SK-N-SH treated with all-trans-retinoic acid at 6 μM for 48 hours (cell line): ENCODE data around the gene PHPT1.

ENCODE experiments used
- ATAC-seq: fragments of 200-7000 bp; cut with Tn5 transposase; 3 replicates; pipeline ENCODE4 v1.9.1; 2020; ENCODE audit warnings: mild to moderate bottlenecking, moderate library complexity
- ARNTL ChIP-seq: fragments of 450-650 bp; formaldehyde crosslinking; IDR thresholded peaks from 2 replicates; pipeline ENCODE4 v1.5.0; 2020; ENCODE audit warnings: low read depth, mild to moderate bottlenecking, moderate library complexity, borderline replicate concordance
- CREB5 ChIP-seq: fragments of 250-450 bp; sonication (Bioruptor Pico); IDR thresholded peaks from 2 replicates; pipeline ENCODE4 v1.5.1; 2020; ENCODE audit warnings: low read depth, mild to moderate bottlenecking, moderate library complexity
- CSDC2 ChIP-seq: fragments of 250-450 bp; sonication (Bioruptor Pico); IDR thresholded peaks from 2 replicates; pipeline ENCODE4 v1.5.0; 2020; ENCODE audit warnings: mild to moderate bottlenecking, moderate library complexity
- CSRNP3 ChIP-seq: fragments of 250-450 bp; sonication (Bioruptor Pico); IDR thresholded peaks from 2 replicates; pipeline ENCODE4 v1.5.1; 2021; ENCODE audit warnings: mild to moderate bottlenecking, moderate library complexity
- ESRRG ChIP-seq: fragments of 250-450 bp; sonication (Bioruptor Pico); IDR thresholded peaks from 2 replicates; pipeline ENCODE4 v1.6.1; 2021; ENCODE audit warnings: mild to moderate bottlenecking
- GLIS3 ChIP-seq: fragments of 250-450 bp; sonication (Bioruptor Pico); IDR thresholded peaks from 2 replicates; pipeline ENCODE4 v1.5.0; 2020; ENCODE audit warnings: mild to moderate bottlenecking, moderate library complexity
- ISL1 ChIP-seq: fragments of 250-450 bp; sonication (Bioruptor Pico); IDR thresholded peaks from 2 replicates; pipeline ENCODE4 v2.1.2; 2022; ENCODE audit warnings: mild to moderate bottlenecking, moderate library complexity
- OSR1 ChIP-seq: fragments of 250-450 bp; sonication (Bioruptor Pico); IDR thresholded peaks from 2 replicates; pipeline ENCODE4 v1.8.0; 2022; ENCODE audit warnings: moderate library complexity, mild to moderate bottlenecking, inconsistent platforms
- PPARA ChIP-seq: fragments of 250-450 bp; sonication (Bioruptor Pico); IDR thresholded peaks from 2 replicates; pipeline ENCODE4 v1.5.0; 2020; ENCODE audit warnings: mild to moderate bottlenecking, borderline replicate concordance
- RARB ChIP-seq: fragments of 250-450 bp; sonication (Bioruptor Pico); IDR thresholded peaks from 2 replicates; pipeline ENCODE4 v1.8.0; 2021; ENCODE audit warnings: mild to moderate bottlenecking, moderate library complexity
- SNAI2 ChIP-seq: fragments of 250-450 bp; sonication (Bioruptor Pico); IDR thresholded peaks from 2 replicates; pipeline ENCODE4 v1.5.0; 2020; ENCODE audit warnings: mild to moderate bottlenecking, moderate library complexity
- TCF4 ChIP-seq: fragments of 250-450 bp; sonication (Bioruptor Pico); IDR thresholded peaks from 2 replicates; pipeline ENCODE4 v1.8.0; 2021; ENCODE audit warnings: mild to moderate bottlenecking, moderate library complexity, borderline replicate concordance
- TOX ChIP-seq: fragments of 250-450 bp; sonication (Bioruptor Pico); IDR thresholded peaks from 2 replicates; pipeline ENCODE4 v1.8.0; 2021; ENCODE audit warnings: mild to moderate bottlenecking, moderate library complexity, borderline replicate concordance
- ZC3H10 ChIP-seq: fragments of 250-450 bp; sonication (Bioruptor Pico); IDR thresholded peaks from 2 replicates; pipeline ENCODE4 v1.5.1; 2021; ENCODE audit warnings: mild to moderate bottlenecking, moderate library complexity
- ZFP3 ChIP-seq: fragments of 250-450 bp; sonication (Bioruptor Pico); IDR thresholded peaks from 2 replicates; pipeline ENCODE4 v1.5.0; 2020; ENCODE audit warnings: mild to moderate bottlenecking, moderate library complexity
- ZFP30 ChIP-seq: fragments of 450-650 bp; formaldehyde crosslinking; IDR thresholded peaks from 2 replicates; pipeline ENCODE4 v1.5.0; 2022; ENCODE audit warnings: mild to moderate bottlenecking, moderate library complexity
- ZNF565 ChIP-seq: fragments of 450-650 bp; formaldehyde crosslinking; conservative IDR thresholded peaks from 2 replicates; pipeline ENCODE4 v1.5.0; 2020; ENCODE audit warnings: low read depth, mild to moderate bottlenecking, moderate library complexity
- ZNF70 ChIP-seq: fragments of 450-650 bp; formaldehyde crosslinking; IDR thresholded peaks from 2 replicates; pipeline ENCODE4 v1.5.0; 2020; ENCODE audit warnings: mild to moderate bottlenecking, moderate library complexity
- ZNF8 ChIP-seq: fragments of 450-650 bp; formaldehyde crosslinking; IDR thresholded peaks from 2 replicates; pipeline ENCODE4 v1.5.0; 2020; ENCODE audit warnings: mild to moderate bottlenecking, moderate library complexity
- TF ChIP-seq, protein P1 (sequence below): fragments of 250-450 bp; sonication (Bioruptor Pico); IDR thresholded peaks from 2 replicates; pipeline ENCODE4 v1.8.0; 2021; ENCODE audit warnings: low read depth, mild to moderate bottlenecking, moderate library complexity, borderline replicate concordance
- TF ChIP-seq, protein P2 (sequence below): fragments of 250-450 bp; sonication (Bioruptor Pico); IDR thresholded peaks from 2 replicates; pipeline ENCODE4 v1.8.0; 2020; ENCODE audit warnings: mild to moderate bottlenecking, moderate library complexity, borderline replicate concordance

PHPT1 gene

DNA sequence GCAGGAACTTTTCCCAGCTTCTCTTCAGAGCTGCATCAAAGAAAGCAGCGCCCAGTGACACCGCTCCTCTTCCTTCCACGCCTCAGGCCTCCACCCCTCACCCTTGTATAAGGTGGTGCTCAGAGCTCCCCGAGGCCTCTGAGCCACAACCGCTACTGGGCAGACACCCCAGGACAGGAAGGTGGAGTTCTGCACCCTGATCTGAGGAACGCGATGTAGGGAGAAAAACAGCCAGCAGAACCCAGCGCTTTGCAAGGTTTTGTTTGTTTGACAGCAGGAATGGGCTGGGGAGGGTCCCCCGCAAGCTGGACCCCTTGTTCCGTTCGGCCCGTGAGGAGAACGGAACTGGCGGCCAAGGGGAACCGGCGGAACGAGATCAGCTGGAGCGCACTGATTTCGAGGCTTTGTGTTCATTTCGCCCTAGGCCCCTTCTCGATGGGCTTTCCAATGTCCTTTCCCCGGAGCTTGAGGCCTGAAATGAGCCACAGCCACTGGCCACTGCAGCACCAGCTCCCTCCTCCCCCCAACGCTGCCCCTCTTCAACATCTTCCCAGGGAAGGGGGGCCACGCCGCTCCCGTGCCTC lies 12.8 kb downstream of the PHPT1 start (continued):
- TF ChIP-seq CSRNP3 (CRISPR knock-in tag) (no peak), ZC3H10 (CRISPR knock-in tag) (no peak)

DNA sequence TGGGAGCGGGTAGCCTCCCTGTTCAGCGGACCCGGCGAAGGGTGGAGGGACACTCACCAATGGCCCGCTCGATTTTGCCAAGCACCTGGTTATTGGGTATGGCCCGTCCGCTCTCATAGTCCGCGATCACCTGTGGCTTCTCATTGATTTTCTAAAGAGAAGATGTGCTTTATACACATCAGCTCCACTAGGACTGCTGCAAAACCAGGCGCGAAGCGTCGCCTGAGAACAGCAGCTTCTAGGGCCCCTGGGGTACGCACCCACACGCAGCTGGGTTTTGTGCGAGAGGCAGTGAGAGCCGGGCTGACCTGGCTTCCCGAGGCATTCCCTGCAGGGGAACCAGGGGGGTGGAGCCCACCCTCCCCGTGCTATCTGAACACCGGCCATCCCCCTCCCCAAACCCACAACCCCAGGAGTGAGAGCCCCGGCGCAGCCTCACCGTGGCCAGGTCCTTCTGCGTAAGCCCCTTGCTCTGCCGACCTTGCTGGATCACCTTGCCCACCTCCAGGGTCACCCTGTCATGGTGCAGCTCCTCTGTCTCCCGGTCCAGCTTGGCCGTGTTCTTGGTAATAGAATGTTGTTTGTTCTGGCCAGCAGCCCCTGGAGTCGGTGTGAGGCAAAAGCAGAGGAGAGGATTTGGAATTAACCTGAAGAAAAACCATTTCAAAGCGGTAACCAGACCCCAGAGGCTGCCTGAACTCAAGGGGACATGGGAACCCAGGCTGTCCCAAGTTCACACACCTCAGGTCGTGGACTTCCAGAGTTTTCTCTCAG lies 13.8 kb downstream of the PHPT1 start:
- no peak for ATAC-seq

DNA sequence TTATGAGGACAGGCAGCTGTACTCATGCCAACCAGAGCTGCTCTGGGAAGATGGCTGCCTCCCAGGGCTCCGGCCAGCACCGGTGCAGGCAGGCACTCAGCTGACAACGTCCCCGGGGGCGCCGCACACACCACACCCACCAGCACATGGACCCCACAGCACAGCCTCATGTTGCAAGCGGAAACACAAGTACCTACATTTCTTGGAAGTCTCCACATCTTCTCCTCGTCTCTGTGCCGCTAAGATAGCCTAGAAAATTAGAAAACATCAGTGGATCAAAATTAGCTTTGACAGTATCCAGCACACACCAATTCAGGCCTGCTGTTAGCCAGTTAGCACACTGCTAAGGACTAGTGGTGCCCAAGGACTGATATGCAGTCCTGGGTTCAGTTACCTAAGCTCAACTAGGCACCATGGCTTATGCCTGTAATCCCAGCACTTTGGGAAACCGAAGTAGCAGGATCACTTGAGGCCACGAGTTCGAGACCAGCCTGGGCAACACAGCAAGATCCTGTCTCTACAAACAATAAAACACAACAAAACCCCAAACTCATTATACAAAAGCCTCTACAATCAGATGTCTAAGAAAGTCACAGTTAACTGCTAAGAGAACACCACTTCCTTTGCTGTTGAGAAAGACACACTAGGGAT lies 14.5 kb downstream of the PHPT1 start:
- TF ChIP-seq CREB5: no peak
- TF ChIP-seq, protein P1, sequence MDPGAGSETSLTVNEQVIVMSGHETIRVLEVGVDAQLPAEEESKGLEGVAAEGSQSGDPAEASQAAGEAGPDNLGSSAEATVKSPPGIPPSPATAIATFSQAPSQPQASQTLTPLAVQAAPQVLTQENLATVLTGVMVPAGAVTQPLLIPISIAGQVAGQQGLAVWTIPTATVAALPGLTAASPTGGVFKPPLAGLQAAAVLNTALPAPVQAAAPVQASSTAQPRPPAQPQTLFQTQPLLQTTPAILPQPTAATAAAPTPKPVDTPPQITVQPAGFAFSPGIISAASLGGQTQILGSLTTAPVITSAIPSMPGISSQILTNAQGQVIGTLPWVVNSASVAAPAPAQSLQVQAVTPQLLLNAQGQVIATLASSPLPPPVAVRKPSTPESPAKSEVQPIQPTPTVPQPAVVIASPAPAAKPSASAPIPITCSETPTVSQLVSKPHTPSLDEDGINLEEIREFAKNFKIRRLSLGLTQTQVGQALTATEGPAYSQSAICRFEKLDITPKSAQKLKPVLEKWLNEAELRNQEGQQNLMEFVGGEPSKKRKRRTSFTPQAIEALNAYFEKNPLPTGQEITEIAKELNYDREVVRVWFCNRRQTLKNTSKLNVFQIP (CRISPR knock-in tag): no peak
- no peak for TF ChIP-seq TOX (CRISPR knock-in tag)
- no peak for TF ChIP-seq ZNF70 (CRISPR knock-in tag)
- no peak for TF ChIP-seq TCF4 (CRISPR knock-in tag)
- TF ChIP-seq PPARA (CRISPR knock-in tag): no peak
- no peak for ATAC-seq

More for the DNA sequence above, 13.8 kb downstream of the PHPT1 start:
- no peak for TF ChIP-seq ISL1 (CRISPR knock-in tag)
- no peak for TF ChIP-seq PPARA (CRISPR knock-in tag)
- no peak for TF ChIP-seq ZNF70 (CRISPR knock-in tag)
- no peak for TF ChIP-seq ZNF565 (CRISPR knock-in tag)
- no peak for TF ChIP-seq ZFP30 (CRISPR knock-in tag)
- TF ChIP-seq SNAI2: no peak
- no peak for TF ChIP-seq ESRRG (CRISPR knock-in tag)
- TF ChIP-seq ARNTL (CRISPR knock-in tag): no peak

- no peak for ATAC-seq
- TF ChIP-seq OSR1 (CRISPR knock-in tag): no peak
- no peak for TF ChIP-seq ZC3H10 (CRISPR knock-in tag)
- no peak for TF ChIP-seq TOX (CRISPR knock-in tag)
- TF ChIP-seq ARNTL (CRISPR knock-in tag): no peak
- no peak for TF ChIP-seq ZNF70 (CRISPR knock-in tag)
- TF ChIP-seq CREB5: no peak
- no peak for TF ChIP-seq GLIS3
- no peak for TF ChIP-seq ZNF565 (CRISPR knock-in tag)
- no peak for TF ChIP-seq PPARA (CRISPR knock-in tag)
- no peak for TF ChIP-seq RARB (CRISPR knock-in tag)
- no peak for TF ChIP-seq TCF4 (CRISPR knock-in tag)
- TF ChIP-seq ZFP3 (CRISPR knock-in tag): no peak
- TF ChIP-seq, protein P2, sequence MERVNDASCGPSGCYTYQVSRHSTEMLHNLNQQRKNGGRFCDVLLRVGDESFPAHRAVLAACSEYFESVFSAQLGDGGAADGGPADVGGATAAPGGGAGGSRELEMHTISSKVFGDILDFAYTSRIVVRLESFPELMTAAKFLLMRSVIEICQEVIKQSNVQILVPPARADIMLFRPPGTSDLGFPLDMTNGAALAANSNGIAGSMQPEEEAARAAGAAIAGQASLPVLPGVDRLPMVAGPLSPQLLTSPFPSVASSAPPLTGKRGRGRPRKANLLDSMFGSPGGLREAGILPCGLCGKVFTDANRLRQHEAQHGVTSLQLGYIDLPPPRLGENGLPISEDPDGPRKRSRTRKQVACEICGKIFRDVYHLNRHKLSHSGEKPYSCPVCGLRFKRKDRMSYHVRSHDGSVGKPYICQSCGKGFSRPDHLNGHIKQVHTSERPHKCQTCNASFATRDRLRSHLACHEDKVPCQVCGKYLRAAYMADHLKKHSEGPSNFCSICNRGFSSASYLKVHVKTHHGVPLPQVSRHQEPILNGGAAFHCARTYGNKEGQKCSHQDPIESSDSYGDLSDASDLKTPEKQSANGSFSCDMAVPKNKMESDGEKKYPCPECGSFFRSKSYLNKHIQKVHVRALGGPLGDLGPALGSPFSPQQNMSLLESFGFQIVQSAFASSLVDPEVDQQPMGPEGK (CRISPR knock-in tag): no peak
- no peak for TF ChIP-seq ZNF8
- no peak for TF ChIP-seq CSDC2 (CRISPR knock-in tag)
- TF ChIP-seq CSRNP3 (CRISPR knock-in tag): no peak
- TF ChIP-seq ESRRG (CRISPR knock-in tag): no peak
- no peak for TF ChIP-seq SNAI2
Measured at GRCh38 chr9:136865041-136865767, 16.0 kb downstream of the PHPT1 start.
